CD14-positive monocyte (primary cell): ENCODE measurements around the gene MTUS2. TPM values are rescaled to one million over a fixed set of nuclear protein-coding genes. Genes with fewer than 3 reads are reported as not detected.

ENCODE experiments used
- DNase-seq, 3 donors: peaks; one replicate each; pipeline ENCODE4 v3.0.0-alpha.2; 2011 to 2022
- H2AFZ ChIP-seq: 2 replicates; pipeline ENCODE4 v1.6.0; 2012; ENCODE audit warnings: mild to moderate bottlenecking, low read depth, low read length, inconsistent platforms; ENCODE audit not compliant: insufficient read depth, poor library complexity, severe bottlenecking
- H3K27ac ChIP-seq, 2 donors: 1 replicate in 1 of 2; 2 replicates in 1 of 2; pipeline ENCODE4 v1.5.1; 2012 to 2013; ENCODE audit warnings: low read length in 2 of 2, control low read depth in 1 of 2, inconsistent platforms in 1 of 2, low read depth in 1 of 2, mild to moderate bottlenecking in 1 of 2
- H3K27me3 ChIP-seq, 2 donors: one replicate each; pipeline versions ENCODE4 v1.6.0 to v1.6.1; 2011 to 2013; ENCODE audit warnings: low read length in 2 of 2; ENCODE audit not compliant: control insufficient read depth in 2 of 2, insufficient read depth in 2 of 2
- H3K36me3 ChIP-seq, 2 donors: replicated peaks in 1 of 2; 1 replicate in 1 of 2; 2 replicates in 1 of 2; pipeline versions ENCODE4 v1.5.1 to v1.6.1; 2012 to 2013; ENCODE audit warnings: low read length in 2 of 2, control low read depth in 1 of 2, inconsistent platforms in 1 of 2, mild to moderate bottlenecking in 1 of 2; ENCODE audit not compliant: insufficient read depth in 2 of 2, control insufficient read depth in 1 of 2
- H3K4me1 ChIP-seq, 2 donors: 1 replicate in 1 of 2; 2 replicates in 1 of 2; pipeline versions ENCODE4 v1.5.1 to v1.6.1; 2012 to 2013; ENCODE audit warnings: low read length in 2 of 2, control low read depth in 1 of 2, inconsistent platforms in 1 of 2, mild to moderate bottlenecking in 1 of 2, moderate library complexity in 1 of 2; ENCODE audit not compliant: insufficient read depth in 2 of 2, control insufficient read depth in 1 of 2
- H3K4me2 ChIP-seq: replicated peaks from 2 replicates; pipeline ENCODE3; 2012; ENCODE audit warnings: low read length, moderate library complexity, mild to moderate bottlenecking; ENCODE audit not compliant: poor library complexity, severe bottlenecking; ENCODE audit errors: extremely low read depth
- H3K4me3 ChIP-seq, 3 experiments: fragments of 200-600 bp in 1 of 3; sonication (generic) in 1 of 3; replicated peaks in 1 of 3; 1 replicate in 2 of 3; 2 replicates in 1 of 3; pipeline ENCODE4 v1.5.1; 2011 to 2013; ENCODE audit warnings: low read length in 3 of 3, mild to moderate bottlenecking in 3 of 3, control low read depth in 2 of 3, low read depth in 2 of 3, inconsistent platforms in 1 of 3, moderate library complexity in 1 of 3
- H3K79me2 ChIP-seq: 2 replicates; pipeline ENCODE4 v1.6.0; 2012; ENCODE audit warnings: mild to moderate bottlenecking, control low read depth, inconsistent platforms, low read length, moderate library complexity; ENCODE audit not compliant: insufficient read depth
- H3K9ac ChIP-seq: 2 replicates; pipeline ENCODE4 v1.6.0; 2017; ENCODE audit warnings: low read length, mild to moderate bottlenecking; ENCODE audit not compliant: insufficient read depth, poor library complexity, severe bottlenecking
- H3K9me3 ChIP-seq, 2 donors: replicated peaks in 1 of 2; 1 replicate in 1 of 2; 2 replicates in 1 of 2; pipeline versions ENCODE4 v1.5.1 to v1.6.1; 2012 to 2013; ENCODE audit warnings: low read length in 2 of 2, control low read depth in 1 of 2; ENCODE audit not compliant: control insufficient read depth in 1 of 2, insufficient read depth in 1 of 2
- H4K20me1 ChIP-seq: 2 replicates; pipeline ENCODE4 v1.6.0; 2012; ENCODE audit warnings: mild to moderate bottlenecking, low read length, control low read depth, moderate library complexity; ENCODE audit not compliant: insufficient read depth
- H3K27ac Mint-ChIP-seq, 7 donors: one replicate each; pipeline ENCODE4 v1.8.0; 2020; ENCODE audit warnings: mild to moderate bottlenecking in 7 of 7, mixed read lengths in 7 of 7, moderate library complexity in 6 of 7, inconsistent platforms in 2 of 7
- H3K27me3 Mint-ChIP-seq, 3 donors: one replicate each; pipeline ENCODE4 v1.8.0; 2021 to 2022; ENCODE audit warnings: low read depth in 3 of 3, mild to moderate bottlenecking in 3 of 3, mixed read lengths in 3 of 3, moderate library complexity in 3 of 3, inconsistent platforms in 1 of 3
- H3K36me3 Mint-ChIP-seq, 2 donors: one replicate each; pipeline ENCODE4 v1.8.0; 2020; ENCODE audit warnings: mixed read lengths in 2 of 2, inconsistent platforms in 1 of 2, mild to moderate bottlenecking in 1 of 2
- H3K4me1 Mint-ChIP-seq: one replicate; pipeline ENCODE4 v1.8.0; 2020; ENCODE audit warnings: mild to moderate bottlenecking, mixed read lengths
- H3K4me3 Mint-ChIP-seq, 2 donors: one replicate each; pipeline ENCODE4 v1.8.0; 2020; ENCODE audit warnings: mild to moderate bottlenecking in 2 of 2, mixed read lengths in 2 of 2, moderate library complexity in 1 of 2
- H3K9me3 Mint-ChIP-seq, 7 donors: one replicate each; pipeline ENCODE4 v1.8.0; 2020 to 2022; ENCODE audit warnings: mixed read lengths in 7 of 7, mild to moderate bottlenecking in 6 of 7, moderate library complexity in 6 of 7, inconsistent platforms in 2 of 7
- WGBS: methylation state at CpG from one replicate; pipeline ENCODE4 v1.1.5; 2013; ENCODE audit warnings: missing lambda C conversion rate; ENCODE audit not compliant: insufficient coverage; 5-methylcytosine and 5-hydroxymethylcytosine counted together
- intact Hi-C, 2 donors: fragments of 100-400 bp; cut with micrococcal nuclease; formaldehyde crosslinking; loops; one replicate each; pipeline versions ENCODE4 v1.15.0 to v1.15.1; 2023
- polyA plus RNA-seq, 3 donors: library from polyadenylated mRNA; depleted of rRNA in 1 of 3; unstranded in 2 of 3; stranded (reverse) in 1 of 3; fragments of 300-500 nt in 2 of 3; fragments of >200 nt in 1 of 3; fragmentation: Illumina TruSeq in 2 of 3; gene quantifications; 1 replicate in 2 of 3; 2 replicates in 1 of 3; pipeline ENCODE4 v1.2.3, GENCODE V29; 2012 to 2021
- TF ChIP-seq, protein P1 (sequence below): fragments of 200-600 bp; IDR thresholded peaks from one replicate; pipeline ENCODE4 v1.8.0; 2022; ENCODE audit warnings: antibody characterized with exemption, mild to moderate bottlenecking

Gene MTUS2
- polyA plus RNA-seq, 3 donors: 0.04 TPM; not detected in 2

DNA sequence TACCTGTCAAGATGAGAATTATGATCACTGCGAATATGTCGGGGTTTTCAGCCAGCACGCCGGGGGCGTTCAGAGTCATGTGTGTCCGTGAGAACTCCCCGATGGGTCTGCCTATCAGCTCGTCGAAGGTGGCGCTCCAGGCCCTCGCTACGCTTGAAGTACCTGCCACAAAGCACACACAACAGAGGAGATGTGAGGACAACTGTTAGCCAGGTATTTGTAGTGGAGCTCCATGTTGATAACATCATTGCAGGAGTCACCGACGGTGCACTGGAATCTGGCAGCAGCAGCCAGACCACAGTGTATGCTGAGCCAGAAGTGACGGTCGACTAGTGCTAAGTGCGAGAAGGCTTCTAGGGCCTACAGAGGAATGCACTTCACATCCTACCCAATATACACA lies 712.7 kb downstream of the MTUS2 start:
- Histone ChIP-seq H3K36me3 (peaks cover 61 to 91% of the 10 kb centered on the region in 2 donors), H3K27ac (no peak overlapping the region), H3K4me2 (no peak overlapping the region), H3K79me2 (no peaks in the 10 kb centered on the region), H3K4me1 (no peaks in the 10 kb centered on the region), H3K9me3 (no peaks in the 10 kb centered on the region), H3K27me3 (no peaks in the 10 kb centered on the region), H2AFZ (no peak overlapping the region), H3K4me3 (no peak overlapping the region), H4K20me1 (no peaks in the 10 kb centered on the region), H3K9ac (no peak overlapping the region)
- TF ChIP-seq, protein P1, sequence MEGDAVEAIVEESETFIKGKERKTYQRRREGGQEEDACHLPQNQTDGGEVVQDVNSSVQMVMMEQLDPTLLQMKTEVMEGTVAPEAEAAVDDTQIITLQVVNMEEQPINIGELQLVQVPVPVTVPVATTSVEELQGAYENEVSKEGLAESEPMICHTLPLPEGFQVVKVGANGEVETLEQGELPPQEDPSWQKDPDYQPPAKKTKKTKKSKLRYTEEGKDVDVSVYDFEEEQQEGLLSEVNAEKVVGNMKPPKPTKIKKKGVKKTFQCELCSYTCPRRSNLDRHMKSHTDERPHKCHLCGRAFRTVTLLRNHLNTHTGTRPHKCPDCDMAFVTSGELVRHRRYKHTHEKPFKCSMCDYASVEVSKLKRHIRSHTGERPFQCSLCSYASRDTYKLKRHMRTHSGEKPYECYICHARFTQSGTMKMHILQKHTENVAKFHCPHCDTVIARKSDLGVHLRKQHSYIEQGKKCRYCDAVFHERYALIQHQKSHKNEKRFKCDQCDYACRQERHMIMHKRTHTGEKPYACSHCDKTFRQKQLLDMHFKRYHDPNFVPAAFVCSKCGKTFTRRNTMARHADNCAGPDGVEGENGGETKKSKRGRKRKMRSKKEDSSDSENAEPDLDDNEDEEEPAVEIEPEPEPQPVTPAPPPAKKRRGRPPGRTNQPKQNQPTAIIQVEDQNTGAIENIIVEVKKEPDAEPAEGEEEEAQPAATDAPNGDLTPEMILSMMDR: no peak
- no peaks in the 10 kb centered on the region for H3K4me1 Mint-ChIP-seq
- H3K9me3 Mint-ChIP-seq: no peaks in the 10 kb centered on the region
- intact Hi-C loops: no loop called here
- H3K36me3 Mint-ChIP-seq: peaks cover 65 to 71% of the 10 kb centered on the region in 2 donors
- no peak for DNase-seq
- no peak overlapping the region for H3K27ac Mint-ChIP-seq
- H3K27me3 Mint-ChIP-seq: peaks cover 0 to 2% (median 0%) of the 10 kb centered on the region in 3 donors
- WGBS: 95% methylated on average over 7 of the region's 17 CpGs
- no peak overlapping the region for H3K4me3 Mint-ChIP-seq

DNA sequence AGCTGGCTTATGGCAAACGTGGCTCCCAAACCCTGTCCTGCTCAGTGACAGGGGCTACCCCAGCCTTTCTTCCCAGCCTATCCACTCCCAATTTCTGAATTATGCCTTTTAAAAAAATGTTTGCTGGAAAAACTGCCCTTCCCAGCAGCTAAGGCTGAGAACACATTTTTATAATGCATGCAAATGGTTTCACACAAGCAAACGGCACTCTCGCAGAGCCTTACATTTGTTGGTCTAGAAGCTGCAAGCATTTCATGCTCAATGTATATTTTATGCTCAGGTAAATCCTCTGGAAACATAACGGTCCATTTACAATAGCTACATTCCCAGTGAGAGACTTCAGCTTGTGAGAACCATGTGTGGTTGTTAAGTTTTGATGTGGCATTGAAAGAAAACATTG lies 713.9 kb downstream of the MTUS2 start:
- TF ChIP-seq, protein P1: no peak
- Histone ChIP-seq H3K36me3 (peaks cover 52 to 78% of the 10 kb centered on the region in 2 donors), H3K9me3 (no peaks in the 10 kb centered on the region), H3K27me3 (no peaks in the 10 kb centered on the region), H2AFZ (no peak overlapping the region), H3K79me2 (no peaks in the 10 kb centered on the region), H4K20me1 (no peaks in the 10 kb centered on the region), H3K4me1 (no peaks in the 10 kb centered on the region), H3K4me3 (no peak overlapping the region), H3K9ac (no peak overlapping the region), H3K4me2 (no peak overlapping the region), H3K27ac (no peak overlapping the region)
- intact Hi-C loops: no loop called here
- Mint-ChIP-seq H3K9me3 (no peaks in the 10 kb centered on the region), H3K27ac (peak overlapping the region in 1 of 7 donors; percentile 27), H3K36me3 (peaks cover 56 to 60% of the 10 kb centered on the region in 2 donors), H3K4me1 (no peaks in the 10 kb centered on the region), H3K27me3 (peaks cover 0 to 2% (median 0%) of the 10 kb centered on the region in 3 donors), H3K4me3 (no peak overlapping the region)
- no peak for DNase-seq
- 92% methylated on average over 3 of the region's 4 CpGs for WGBS
